GM12878 (cell line): ENCODE results near the gene LDB3.

Experiments
- CHD4 ChIP-seq: fragments of 200-600 bp; sonication (generic); IDR thresholded peaks from 2 replicates; pipeline ENCODE4 v1.6.1; 2016; ENCODE audit warnings: mild to moderate bottlenecking
- CTCF ChIP-seq, 3 experiments: IDR thresholded peaks in 2 of 3; conservative IDR thresholded peaks in 1 of 3; 2 replicates each; pipeline ENCODE4 v1.5.1; 2011; ENCODE audit warnings: low read depth in 3 of 3, low read length in 3 of 3, mild to moderate bottlenecking in 3 of 3, control low read depth in 2 of 3, moderate library complexity in 2 of 3, inconsistent platforms in 1 of 3, mixed read lengths in 1 of 3; ENCODE audit not compliant: control insufficient read depth in 2 of 3, insufficient read depth in 1 of 3; ENCODE audit errors: extremely low read depth in 1 of 3
- EZH2 ChIP-seq: IDR thresholded peaks from 2 replicates; pipeline ENCODE4 v1.6.1; 2012; ENCODE audit warnings: low read depth, mild to moderate bottlenecking, control low read depth, inconsistent platforms, low read length, borderline replicate concordance; ENCODE audit not compliant: control insufficient read depth
- JUNB ChIP-seq: IDR thresholded peaks from 2 replicates; pipeline ENCODE4 v1.6.1; 2016; ENCODE audit warnings: antibody characterized with exemption, mild to moderate bottlenecking
- NBN ChIP-seq: fragments of 450-650 bp; IDR thresholded peaks from 2 replicates; pipeline ENCODE4 v1.6.1; 2016
- NFYB ChIP-seq: IDR thresholded peaks from 2 replicates; pipeline ENCODE4 v1.6.1; 2011; ENCODE audit warnings: low read depth, mild to moderate bottlenecking, low read length, improper control_type of control experiment, moderate library complexity; ENCODE audit not compliant: insufficient read depth
- PBX3 ChIP-seq: IDR thresholded peaks from 2 replicates; pipeline ENCODE4 v1.6.1; 2011; ENCODE audit warnings: mild to moderate bottlenecking, low read depth, low read length, moderate library complexity; ENCODE audit not compliant: insufficient replicate concordance
- POLR2A ChIP-seq: IDR thresholded peaks from 2 replicates; pipeline ENCODE4 v1.6.1; 2011; ENCODE audit warnings: low read depth, mild to moderate bottlenecking, low read length

- TF ChIP-seq NFYB (no peak), CTCF (IDR thresholded peaks at IDR 0.05 in 2 of 3, conservative IDR thresholded peaks at IDR 0.05 in 1 of 3; ENCODE audit: control insufficient read depth in 2 of 3, extremely low read depth in 1 of 3, insufficient read depth in 1 of 3, low read depth in 3 of 3, low read length in 3 of 3) (no peak), CHD4 (no peak), EZH2 (no peak), POLR2A (no peak), PBX3 (no peak), JUNB (no peak), NBN (no peak)
These were observed 39.9 kb downstream of the LDB3 start for GRCh38 chr10:86708068-86708782.
